ENCODE data around the gene E2F6. TPM values are rescaled to one million over a fixed set of nuclear protein-coding genes. Genes with fewer than 3 reads are reported as not detected.

E2F6 gene
- total RNA-seq, 2 experiments from 2014 or later, result 9.9 to 10.3 TPM

GRCh38 chr2:11490194-11490593 is 24.2 kb upstream of the E2F6 start:
- CTCF ChIA-PET, result interaction anchor here (1.0 to 2.1 kb wide), 3 partner anchors 12 to 94 kb away, joined by 3 to 7 read pairs (median 4); no protein-coding TSS in a partner anchor
- intact Hi-C loops (cut with micrococcal nuclease), result no loop called here
- Mint-ChIP-seq H3K27me3 (peaks cover 21% of the 10 kb centered on the region), H3K9me3 (no peaks in the 10 kb centered on the region), H3K36me3 (no peaks in the 10 kb centered on the region), H3K4me1 (ENCODE audit: low read depth) (no peaks in the 10 kb centered on the region), H3K4me3 (no peak overlapping the region), H3K27ac (no peak overlapping the region)
- no peak for DNase-seq
- POLR2A ChIA-PET, result no interaction called here

GRCh38 chr2:11488809-11489208 is 22.8 kb upstream of the E2F6 start:
- DNase-seq, result no peak
- H3K27me3 Mint-ChIP-seq, result peaks cover 28% of the 10 kb centered on the region
- no peaks in the 10 kb centered on the region for H3K4me1 Mint-ChIP-seq (ENCODE audit: low read depth)
- CTCF ChIA-PET, result interaction anchor here (0.6 to 1.0 kb wide), 2 partner anchors 42 to 607 kb away, joined by 4 read pairs; no protein-coding TSS in a partner anchor
- no peak overlapping the region for H3K27ac Mint-ChIP-seq
- no peak overlapping the region for H3K4me3 Mint-ChIP-seq
- H3K9me3 Mint-ChIP-seq, result no peaks in the 10 kb centered on the region
- intact Hi-C loops (cut with micrococcal nuclease), result no loop called here
- POLR2A ChIA-PET, result no interaction called here
- no peaks in the 10 kb centered on the region for H3K36me3 Mint-ChIP-seq

- H3K36me3 Mint-ChIP-seq, result no peaks in the 10 kb centered on the region
- no peak overlapping the region for H3K27ac Mint-ChIP-seq
- DNase-seq, result no peak
- ChIA-PET CTCF (interaction anchor here (0.6 to 2.6 kb wide), 3 partner anchors 99 to 115 kb away, joined by 4 to 15 read pairs (median 9); no protein-coding TSS in a partner anchor), POLR2A (no interaction called here)
- H3K27me3 Mint-ChIP-seq, result peaks cover 53% of the 10 kb centered on the region
- H3K9me3 Mint-ChIP-seq, result no peaks in the 10 kb centered on the region
- intact Hi-C loops (cut with micrococcal nuclease), result no loop called here
- no peak overlapping the region for H3K4me3 Mint-ChIP-seq
- H3K4me1 Mint-ChIP-seq (ENCODE audit: low read depth), result peaks cover 6% of the 10 kb centered on the region
Observed at GRCh38 chr2:11483806-11484617, 18.1 kb upstream of the E2F6 start.

- Mint-ChIP-seq H3K27ac (no peak overlapping the region), H3K4me3 (no peak overlapping the region), H3K27me3 (peaks cover 45% of the 10 kb centered on the region), H3K36me3 (no peaks in the 10 kb centered on the region), H3K4me1 (ENCODE audit: low read depth) (peaks cover 6% of the 10 kb centered on the region), H3K9me3 (no peaks in the 10 kb centered on the region)
- DNase-seq, result no peak
- intact Hi-C loops (cut with micrococcal nuclease), result no loop called here
- POLR2A ChIA-PET, result no interaction called here
- CTCF ChIA-PET, result interaction anchor here (2.4 to 6.2 kb wide), 2 partner anchors 100 to 102 kb away, joined by 15 to 234 read pairs; no protein-coding TSS in a partner anchor
Observed at GRCh38 chr2:11482473-11483035, 16.6 kb upstream of the E2F6 start.

- no peaks in the 10 kb centered on the region for H3K9me3 Mint-ChIP-seq
- H3K4me1 Mint-ChIP-seq (ENCODE audit: low read depth), result peaks cover 6% of the 10 kb centered on the region
- no peaks in the 10 kb centered on the region for H3K36me3 Mint-ChIP-seq
- H3K27me3 Mint-ChIP-seq, result peaks cover 42% of the 10 kb centered on the region
- intact Hi-C loops (cut with micrococcal nuclease), result no loop called here
- CTCF ChIA-PET, result interaction anchor here (1.1 to 6.2 kb wide), 2 partner anchors 14 to 102 kb away, joined by 3 to 234 read pairs; no protein-coding TSS in a partner anchor
- no peak overlapping the region for H3K4me3 Mint-ChIP-seq
- POLR2A ChIA-PET, result no interaction called here
- no peak overlapping the region for H3K27ac Mint-ChIP-seq
- DNase-seq, result no peak
Observed at GRCh38 chr2:11481789-11482472, 16.0 kb upstream of the E2F6 start.

GRCh38 chr2:11481426-11481788 is 15.4 kb upstream of the E2F6 start:
- intact Hi-C loops (cut with micrococcal nuclease), result no loop called here
- no peak overlapping the region for H3K27ac Mint-ChIP-seq
- H3K9me3 Mint-ChIP-seq, result no peaks in the 10 kb centered on the region
- peaks cover 6% of the 10 kb centered on the region for H3K4me1 Mint-ChIP-seq (ENCODE audit: low read depth)
- ChIA-PET CTCF (interaction anchor here (1.1 to 6.2 kb wide), 2 partner anchors 14 to 103 kb away, joined by 3 to 234 read pairs; no protein-coding TSS in a partner anchor), POLR2A (no interaction called here)
- peaks cover 42% of the 10 kb centered on the region for H3K27me3 Mint-ChIP-seq
- no peaks in the 10 kb centered on the region for H3K36me3 Mint-ChIP-seq
- no peak overlapping the region for H3K4me3 Mint-ChIP-seq
- DNase-seq, result no peak

GRCh38 chr2:11480859-11481258 is 14.9 kb upstream of the E2F6 start:
- Mint-ChIP-seq H3K36me3 (no peaks in the 10 kb centered on the region), H3K4me3 (no peak overlapping the region), H3K27me3 (peaks cover 39% of the 10 kb centered on the region), H3K9me3 (no peaks in the 10 kb centered on the region), H3K4me1 (ENCODE audit: low read depth) (peaks cover 6% of the 10 kb centered on the region), H3K27ac (no peak overlapping the region)
- POLR2A ChIA-PET, result no interaction called here
- intact Hi-C loops (cut with micrococcal nuclease), result no loop called here
- CTCF ChIA-PET, result interaction anchor here (1.0 to 6.2 kb wide), 3 partner anchors 15 to 348 kb away, joined by 3 to 234 read pairs (median 6); a partner anchor contains a TSS
- no peak for DNase-seq

- Mint-ChIP-seq H3K27me3 (peaks cover 36% of the 10 kb centered on the region), H3K36me3 (no peaks in the 10 kb centered on the region), H3K4me1 (ENCODE audit: low read depth) (peaks cover 6% of the 10 kb centered on the region), H3K9me3 (no peaks in the 10 kb centered on the region), H3K4me3 (no peak overlapping the region), H3K27ac (no peak overlapping the region)
- no peak for DNase-seq
- POLR2A ChIA-PET, result no interaction called here
- intact Hi-C loops (cut with micrococcal nuclease), result no loop called here
- CTCF ChIA-PET, result interaction anchor here (1.0 to 6.2 kb wide), 3 partner anchors 99 to 347 kb away, joined by 3 to 234 read pairs (median 6); a partner anchor contains a TSS
Observed at GRCh38 chr2:11480406-11480805, 14.4 kb upstream of the E2F6 start.

- H3K36me3 Mint-ChIP-seq, result no peaks in the 10 kb centered on the region
- peaks cover 6% of the 10 kb centered on the region for H3K4me1 Mint-ChIP-seq (ENCODE audit: low read depth)
- intact Hi-C loops (cut with micrococcal nuclease), result loop anchor here (1.0 to 5.0 kb wide), 4 partner anchors 105 to 347 kb away; a partner anchor contains a TSS
- ChIA-PET POLR2A (no interaction called here), CTCF (interaction anchor here (0.8 to 6.2 kb wide), 7 partner anchors 13 to 111 kb away, joined by 3 to 234 read pairs (median 3); partner anchors contain the start of gene E2F6)
- peaks cover 29% of the 10 kb centered on the region for H3K27me3 Mint-ChIP-seq
- DNase-seq, result no peak
- no peak overlapping the region for H3K4me3 Mint-ChIP-seq
- H3K9me3 Mint-ChIP-seq, result no peaks in the 10 kb centered on the region
- no peak overlapping the region for H3K27ac Mint-ChIP-seq
Observed at GRCh38 chr2:11478899-11479605, 13.1 kb upstream of the E2F6 start.

- ChIA-PET CTCF (interaction anchor here (0.5 to 6.2 kb wide), 24 partner anchors 8 to 646 kb away, joined by 3 to 234 read pairs (median 4); partner anchors contain the start of gene E2F6), POLR2A (no interaction called here)
- peak; percentile 86 for DNase-seq
- H3K36me3 Mint-ChIP-seq, result no peaks in the 10 kb centered on the region
- peaks cover under 1% of the 10 kb centered on the region for H3K4me1 Mint-ChIP-seq (ENCODE audit: low read depth)
- no peak overlapping the region for H3K4me3 Mint-ChIP-seq
- no peak overlapping the region for H3K27ac Mint-ChIP-seq
- peaks cover 21% of the 10 kb centered on the region for H3K27me3 Mint-ChIP-seq
- H3K9me3 Mint-ChIP-seq, result no peaks in the 10 kb centered on the region
- intact Hi-C loops (cut with micrococcal nuclease), result loop anchor here (1.0 to 5.0 kb wide), 4 partner anchors 106 to 346 kb away; a partner anchor contains a TSS
Observed at GRCh38 chr2:11477994-11478393, 12.0 kb upstream of the E2F6 start.

- POLR2A ChIA-PET, result interaction anchor here (1.2 kb wide), 1 partner anchor 25 kb away, joined by 3 read pairs; no protein-coding TSS in a partner anchor
- CTCF ChIA-PET, result interaction anchor here (0.7 to 3.1 kb wide), 4 partner anchors 9 to 110 kb away, joined by 3 to 35 read pairs (median 4); no protein-coding TSS in a partner anchor
- DNase-seq, result no peak
- Mint-ChIP-seq H3K36me3 (no peaks in the 10 kb centered on the region), H3K27ac (no peak overlapping the region), H3K4me1 (ENCODE audit: low read depth) (no peaks in the 10 kb centered on the region), H3K27me3 (no peaks in the 10 kb centered on the region), H3K4me3 (no peak overlapping the region), H3K9me3 (no peaks in the 10 kb centered on the region)
- intact Hi-C loops (cut with micrococcal nuclease), result no loop called here
Observed at GRCh38 chr2:11473659-11474433, 7.9 kb upstream of the E2F6 start.
